Stimulated activated CD8-positive, alpha-beta memory T cell treated with anti-CD3 and anti-CD28 coated beads, Interleukin-4, amount 100 ng/mL, for 24 hours (primary cell): ENCODE data around the gene NAALADL2.

Experiments
- DNase-seq: peaks from one replicate; pipeline ENCODE4 v3.0.0-alpha.2; 2020; ENCODE audit warnings: low read depth

NAALADL2 gene

DNA sequence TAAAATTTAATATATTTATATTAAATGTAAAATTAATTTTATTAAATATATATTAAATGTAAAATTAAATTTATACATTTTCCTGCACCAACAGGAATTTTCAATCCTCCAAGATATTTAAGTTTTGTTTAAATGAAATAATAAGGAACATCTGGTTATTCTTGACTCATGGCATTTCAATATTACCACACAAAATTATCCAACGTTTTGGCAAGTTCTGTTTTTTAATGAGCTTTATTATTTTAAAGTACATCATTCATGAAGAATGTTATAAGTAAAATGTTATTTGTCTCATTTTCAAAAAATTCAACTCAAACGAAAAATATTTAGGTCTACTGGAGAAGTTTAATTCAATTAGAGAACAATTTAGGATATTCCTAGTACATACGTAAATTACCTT, 811.4 kb downstream of the NAALADL2 start:
- no peak for DNase-seq

DNA sequence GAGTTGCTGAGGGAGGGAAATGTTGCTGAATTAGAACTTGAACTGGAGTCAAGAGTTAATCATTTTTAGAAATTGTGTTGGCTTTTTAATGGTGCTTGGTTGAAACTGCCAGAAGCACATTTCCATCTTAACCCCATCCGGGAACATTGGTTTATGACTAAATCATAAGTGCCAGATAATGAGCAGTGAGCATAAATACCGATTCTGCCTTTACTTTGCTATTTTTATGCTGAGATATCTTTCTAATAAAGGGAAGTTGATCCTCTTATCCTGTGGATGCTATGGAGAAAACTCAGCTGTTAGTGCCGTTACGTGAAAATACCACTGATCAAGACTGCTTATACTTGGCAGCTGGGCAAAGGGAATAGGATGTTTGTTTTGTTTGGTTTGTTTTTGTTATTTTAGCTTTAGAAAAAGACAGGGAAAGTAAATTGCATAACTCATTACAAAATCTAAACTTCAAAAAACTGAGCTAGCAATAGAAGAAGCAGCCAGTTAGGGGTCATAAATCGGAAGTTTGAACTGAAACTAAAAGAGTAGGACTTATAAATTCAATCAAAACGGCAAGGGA, 813.1 kb downstream of the NAALADL2 start:
- DNase-seq: no peak

DNA sequence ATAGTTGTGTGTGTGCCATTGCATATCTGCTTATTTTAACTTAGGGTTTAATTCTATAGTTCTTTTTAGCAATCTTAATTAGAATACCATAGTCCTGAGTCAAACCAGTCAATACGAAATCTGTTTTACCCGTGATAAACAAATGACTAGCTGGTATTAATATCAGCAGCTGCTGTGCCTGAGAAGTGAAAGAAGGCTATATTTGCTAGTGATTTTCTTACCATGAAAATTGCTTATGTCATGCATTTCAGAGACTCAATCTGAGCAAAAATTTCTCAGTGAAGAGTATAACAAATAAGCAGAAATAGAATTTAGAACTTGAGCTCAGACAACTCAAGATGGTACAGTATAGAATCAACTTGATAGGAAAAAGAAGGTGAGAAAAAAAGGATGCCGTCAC, 820.4 kb downstream of the NAALADL2 start:
- DNase-seq: no peak

DNA sequence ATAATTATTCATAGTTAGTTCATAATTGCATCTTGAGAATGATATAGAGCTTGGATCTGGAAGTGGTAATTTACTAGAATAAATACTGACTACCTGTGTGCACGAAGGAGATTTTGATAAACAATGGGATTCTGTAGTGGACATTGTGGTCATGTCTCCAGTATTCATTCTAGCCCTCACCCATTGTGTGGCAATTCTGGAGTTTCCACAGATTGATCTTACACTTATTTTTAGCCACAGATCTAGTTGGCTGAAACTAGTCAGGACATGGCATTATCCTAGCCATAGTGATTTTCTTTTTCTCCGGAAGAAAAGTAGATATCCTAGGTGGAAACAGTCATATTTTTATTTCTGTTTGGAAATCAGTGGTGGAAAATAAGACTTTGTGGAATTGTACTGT, 833.1 kb downstream of the NAALADL2 start:
- no peak for DNase-seq

DNA sequence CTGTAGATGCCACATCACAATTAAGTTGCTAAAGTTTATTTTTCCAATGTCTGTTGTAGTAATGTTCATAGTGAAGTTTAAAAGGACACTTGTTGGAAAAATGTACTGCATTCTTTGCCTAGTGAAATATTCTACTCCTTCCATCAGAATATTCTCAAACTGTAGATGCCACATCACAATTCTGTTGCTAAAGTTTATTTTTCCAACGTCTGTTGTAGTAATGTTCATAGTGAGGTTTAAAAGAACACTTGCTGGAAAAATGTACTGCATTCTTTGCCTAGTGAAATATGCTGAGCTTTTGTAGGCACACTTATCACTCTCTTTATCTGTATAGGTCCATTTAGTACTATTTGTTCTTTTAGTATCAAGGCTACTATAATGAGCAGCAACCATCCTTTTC, 836.1 kb downstream of the NAALADL2 start:
- no peak for DNase-seq

DNA sequence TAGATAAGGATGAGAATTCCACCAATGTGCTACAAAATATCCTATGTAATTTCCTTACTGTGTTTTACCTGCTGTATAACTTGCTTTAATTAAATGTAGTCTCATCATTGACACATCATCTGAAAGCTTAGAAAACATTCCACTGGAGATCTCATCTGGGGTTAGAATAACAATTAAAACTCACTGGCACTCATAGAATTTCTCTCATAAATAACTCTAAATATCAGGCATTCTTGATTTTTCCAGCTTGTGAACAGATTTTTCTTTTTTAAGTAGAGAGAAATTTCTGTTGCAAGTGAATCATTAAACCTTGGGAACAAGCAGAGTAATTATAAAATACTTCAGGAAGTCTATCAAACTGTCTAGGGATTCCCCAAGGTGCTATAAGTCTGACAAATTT, 843.8 kb downstream of the NAALADL2 start:
- no peak for DNase-seq

DNA sequence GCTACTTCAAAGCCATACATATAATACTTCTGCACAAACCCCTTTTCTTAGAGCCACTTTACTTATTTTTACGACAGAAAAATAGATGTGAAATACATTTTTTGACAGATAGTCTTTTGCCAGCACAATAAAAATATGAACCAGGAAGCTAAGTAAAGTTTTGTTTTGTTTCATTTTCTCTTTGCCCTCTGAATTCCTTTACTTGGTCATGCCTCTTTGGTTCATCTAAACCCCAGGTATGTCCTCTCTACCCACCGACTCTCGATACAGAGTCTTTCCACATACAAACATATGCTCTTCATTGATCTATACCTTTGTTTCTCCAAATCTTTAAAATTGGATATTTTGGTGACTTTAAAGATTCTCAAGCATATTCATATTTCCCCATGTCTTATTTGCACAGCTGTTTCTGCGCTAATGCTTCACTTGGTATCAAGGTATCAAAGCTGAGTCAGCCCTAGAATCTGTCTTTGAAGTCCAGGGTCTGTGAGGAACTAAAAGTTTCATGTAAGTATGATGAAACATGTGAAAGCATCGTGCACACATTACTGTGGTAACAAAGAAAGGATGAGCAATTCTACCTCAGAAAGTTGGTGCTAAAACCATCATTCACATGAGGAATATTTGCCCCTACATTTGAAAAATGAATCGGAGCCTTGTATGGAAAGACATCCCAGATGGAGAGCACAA, 845.4 kb downstream of the NAALADL2 start:
- DNase-seq: no peak

DNA sequence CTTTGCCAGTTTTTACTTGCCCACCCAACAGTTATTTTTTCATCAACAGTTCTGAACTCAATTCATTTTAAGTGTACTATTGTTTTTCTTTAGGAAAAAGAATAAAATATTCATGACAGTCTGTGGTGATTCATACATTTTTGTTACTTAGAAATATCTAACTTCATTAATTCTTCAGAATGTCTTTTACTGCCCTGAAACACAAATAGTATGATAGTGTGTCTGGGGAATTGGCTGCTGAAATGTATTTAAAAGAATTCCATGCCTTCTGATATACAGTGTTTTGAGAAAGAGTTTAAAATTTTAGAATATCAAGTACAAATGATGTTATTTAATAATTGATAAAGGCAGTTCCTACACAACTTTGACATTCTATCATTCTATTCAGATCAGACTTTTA, 854.1 kb downstream of the NAALADL2 start:
- no peak for DNase-seq

DNA sequence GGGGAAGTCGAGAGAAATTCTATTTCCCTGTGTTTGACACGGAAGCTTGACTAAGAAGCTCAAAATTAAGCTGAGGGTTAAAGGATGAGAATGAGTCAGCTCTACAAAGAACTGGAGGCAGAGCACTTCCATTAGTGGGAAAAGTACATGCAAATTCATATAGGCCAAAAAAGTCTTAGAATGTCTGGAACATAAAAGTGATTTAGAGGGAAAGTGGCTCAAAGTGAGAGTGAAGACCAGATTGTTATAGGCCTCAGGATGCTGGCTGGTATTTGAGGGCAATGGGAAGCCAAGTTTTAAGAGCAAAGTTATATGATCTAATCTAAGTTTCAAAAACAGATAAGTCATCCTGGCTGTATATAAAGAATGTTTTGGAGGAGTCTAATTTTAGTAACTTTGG, 857.3 kb downstream of the NAALADL2 start:
- DNase-seq: no peak

DNA sequence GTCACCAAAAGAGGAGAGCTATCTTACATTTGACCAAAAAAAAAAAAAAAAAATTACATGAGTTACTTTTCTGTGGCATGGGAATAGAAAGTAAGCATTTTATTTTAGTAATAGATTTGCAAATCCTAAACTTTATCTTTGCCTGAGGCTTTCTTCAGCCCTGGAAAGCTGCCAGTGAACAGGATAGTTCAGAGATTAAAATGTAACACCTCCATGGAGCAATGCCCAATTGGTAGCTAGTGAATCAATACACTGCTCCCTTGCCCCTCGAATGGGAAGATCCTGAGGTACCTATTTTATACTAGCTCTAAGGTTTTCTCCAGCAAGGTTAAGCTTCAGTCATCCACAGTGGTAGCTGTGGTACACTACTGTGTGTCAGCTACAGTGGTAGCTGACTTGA, 867.1 kb downstream of the NAALADL2 start:
- no peak for DNase-seq

DNA sequence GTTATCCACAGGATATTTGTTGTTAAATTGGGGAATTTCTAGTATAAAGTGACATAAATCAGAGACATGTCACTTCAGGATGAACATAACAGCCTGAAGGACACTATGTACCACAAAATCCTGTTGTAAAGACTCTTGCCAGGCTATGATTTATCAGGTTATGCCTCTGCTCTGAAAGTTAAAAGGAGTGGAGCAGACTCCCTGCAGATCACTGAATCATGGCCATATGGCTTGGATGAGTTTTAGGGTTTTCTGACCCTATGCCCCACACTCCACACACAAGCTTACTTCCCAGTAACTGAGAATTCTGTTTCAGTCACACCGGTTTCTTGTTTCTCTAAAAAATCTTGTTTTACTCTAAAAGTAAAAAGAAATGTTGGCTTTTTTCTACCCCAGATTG, 869.4 kb downstream of the NAALADL2 start:
- no peak for DNase-seq

DNA sequence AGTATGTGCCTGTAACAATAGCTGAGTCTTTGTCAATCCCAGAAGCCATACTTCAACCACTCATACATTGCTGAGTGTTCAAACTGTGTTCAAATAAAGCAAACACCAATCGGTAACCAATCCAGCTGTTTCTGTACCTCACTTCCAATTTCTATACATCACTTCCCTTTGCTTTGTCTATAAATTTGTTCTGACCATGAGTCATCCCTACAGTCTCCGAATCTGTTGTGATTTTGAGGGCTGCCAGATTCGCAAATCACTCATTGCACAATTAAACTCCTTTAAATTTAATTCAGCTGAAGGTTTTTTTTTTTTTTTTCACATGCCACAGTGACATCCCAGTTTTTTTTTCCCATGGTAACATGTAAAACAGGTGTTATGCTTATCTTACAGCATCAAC, 870.3 kb downstream of the NAALADL2 start:
- DNase-seq: no peak

DNA sequence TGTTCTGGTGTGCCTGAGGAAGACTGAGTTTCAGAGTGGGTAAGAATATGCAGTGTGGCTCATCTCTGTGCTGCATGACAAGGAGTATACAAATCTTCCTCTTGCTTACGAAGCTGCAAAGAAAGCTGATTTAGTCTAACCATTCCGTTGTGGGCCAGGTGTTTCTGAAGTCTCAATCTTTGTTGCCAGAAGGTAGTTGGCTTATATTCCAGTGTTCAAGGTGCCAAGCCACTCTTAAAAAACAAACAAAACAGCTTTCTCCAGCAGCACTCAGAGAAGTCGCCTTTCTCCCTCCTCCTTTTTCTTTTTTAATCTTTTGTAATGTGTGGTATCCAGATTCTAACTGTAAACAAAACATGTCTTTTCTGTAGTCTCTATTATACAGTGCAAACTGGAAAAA, 872.4 kb downstream of the NAALADL2 start:
- no peak for DNase-seq

DNA sequence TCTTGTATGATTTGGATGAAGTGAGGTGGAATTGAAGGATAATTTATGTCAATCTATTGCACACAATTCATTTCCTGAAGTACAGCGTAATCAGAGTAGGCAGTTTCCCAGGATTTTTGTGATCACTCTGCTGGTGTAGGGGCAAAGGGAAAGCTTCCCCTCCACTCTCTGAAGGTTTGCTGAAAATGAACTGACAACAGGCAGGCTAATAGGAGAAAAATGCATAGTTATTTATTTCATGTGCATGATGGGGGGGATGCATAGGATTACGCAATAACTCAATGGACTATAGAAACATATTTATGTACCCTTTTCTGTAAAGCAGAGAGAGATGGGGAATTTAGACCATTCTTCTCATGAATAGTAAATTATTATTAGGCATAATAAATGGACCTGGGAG, 872.9 kb downstream of the NAALADL2 start:
- no peak for DNase-seq

DNA sequence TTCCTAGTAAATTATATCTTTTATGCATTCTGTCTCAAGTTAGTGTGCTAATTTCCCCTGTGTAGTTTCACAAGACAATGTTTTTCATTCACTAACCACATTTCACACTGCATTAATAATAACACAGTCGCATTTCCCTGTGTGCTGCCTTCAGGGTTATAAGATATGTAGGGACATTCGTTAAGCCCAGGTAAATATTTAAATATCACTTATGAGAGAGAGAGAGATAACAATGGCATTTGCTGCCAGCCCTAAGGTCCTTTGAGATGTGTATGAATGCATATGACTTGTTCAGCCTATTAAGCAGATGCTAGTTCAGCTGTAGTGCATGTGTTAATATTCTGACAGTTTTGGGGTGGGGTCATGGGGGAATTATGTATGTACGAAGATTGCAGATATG, 876.7 kb downstream of the NAALADL2 start:
- DNase-seq: no peak

DNA sequence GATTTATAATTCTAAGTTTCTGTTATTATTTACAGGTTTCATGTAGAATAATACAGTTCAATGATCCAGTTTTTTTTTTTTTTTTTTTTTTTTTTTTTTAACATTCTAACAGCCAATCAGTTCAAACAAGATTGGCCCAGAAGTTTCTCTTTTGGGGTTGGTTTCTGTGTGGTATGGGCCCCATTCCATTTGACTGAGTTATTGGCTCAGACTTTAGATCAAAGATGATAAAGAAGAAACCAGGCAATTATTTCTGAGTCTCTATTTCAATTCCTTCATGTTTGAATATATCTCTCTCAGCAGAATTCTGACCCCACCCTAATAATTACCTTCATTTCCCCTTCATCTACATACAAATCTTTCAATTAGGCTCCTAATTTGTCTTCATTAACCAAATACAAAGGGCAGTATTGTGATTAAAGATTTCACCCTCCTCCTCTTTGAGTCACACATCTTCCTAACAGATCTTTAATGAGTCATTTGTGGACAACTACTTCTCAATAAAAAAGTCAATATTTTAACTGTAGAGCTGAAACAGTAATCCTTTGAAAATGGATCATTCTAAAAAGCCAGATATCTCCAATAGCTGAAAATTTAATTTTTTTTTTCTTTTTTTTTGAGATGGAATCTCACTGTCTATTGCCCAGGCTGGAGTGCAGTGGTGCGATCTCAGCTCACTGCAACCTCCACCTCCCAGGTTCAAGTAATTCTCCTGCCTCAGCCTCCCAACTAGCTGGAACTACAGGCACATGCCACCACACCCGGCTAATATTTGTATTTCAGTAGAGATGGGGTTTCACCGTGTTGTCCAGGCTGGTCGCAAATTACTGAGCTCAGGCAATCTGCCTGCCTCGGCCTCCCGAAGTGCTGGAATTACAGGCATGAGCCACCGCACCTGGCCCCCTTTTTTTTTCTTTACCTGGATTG, 878.8 kb downstream of the NAALADL2 start:
- no peak for DNase-seq

DNA sequence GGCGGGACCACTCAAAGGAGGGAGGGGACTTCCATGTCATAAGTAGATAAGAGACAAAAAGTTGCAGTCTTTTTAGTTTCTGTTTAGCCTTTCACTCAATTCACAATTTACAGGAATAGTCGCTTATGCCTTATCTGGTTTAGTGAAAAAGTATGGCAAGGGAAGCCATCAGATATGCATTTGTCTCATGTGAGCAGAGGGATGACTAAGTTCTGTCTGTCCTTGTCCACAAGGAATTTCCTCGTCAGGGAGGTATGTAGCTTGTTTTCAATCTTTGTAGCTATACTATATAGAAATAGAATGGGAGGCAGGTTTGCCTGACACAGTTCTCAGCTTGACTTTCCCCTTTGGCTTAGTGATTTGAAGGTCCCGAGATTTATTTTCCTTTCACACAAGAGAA, 882.8 kb downstream of the NAALADL2 start:
- DNase-seq: no peak

DNA sequence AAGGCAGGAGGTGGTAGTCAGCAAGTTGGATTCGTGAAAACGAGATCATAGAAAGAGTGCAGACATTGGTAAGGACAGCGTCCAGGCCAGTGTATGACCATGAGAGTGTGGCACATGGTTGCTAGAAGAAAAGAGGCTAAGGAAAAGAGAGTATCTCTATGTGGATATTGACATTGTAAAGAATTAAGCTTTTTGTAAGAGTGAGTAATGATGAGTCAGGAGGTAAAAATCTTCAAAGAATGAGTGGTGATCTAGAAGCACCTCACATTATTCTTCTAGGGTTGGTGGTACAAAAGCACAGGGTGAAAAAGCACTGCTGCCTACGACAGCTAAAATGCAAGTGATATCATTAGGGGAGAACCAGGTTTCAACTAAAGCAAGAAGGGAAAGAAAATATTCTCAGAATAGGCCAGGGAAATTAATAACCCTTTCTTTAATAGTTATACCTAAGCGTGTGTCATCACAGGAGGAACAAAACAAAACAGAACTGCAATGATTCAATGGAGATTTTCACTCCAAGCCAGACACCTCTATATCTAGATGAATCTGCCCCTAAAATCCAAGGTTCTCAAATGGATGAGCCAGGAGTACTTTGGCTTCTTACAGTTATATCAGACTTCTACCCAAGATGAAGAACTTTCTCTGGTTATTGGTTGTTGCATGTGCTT, 884.7 kb downstream of the NAALADL2 start:
- no peak for DNase-seq

DNA sequence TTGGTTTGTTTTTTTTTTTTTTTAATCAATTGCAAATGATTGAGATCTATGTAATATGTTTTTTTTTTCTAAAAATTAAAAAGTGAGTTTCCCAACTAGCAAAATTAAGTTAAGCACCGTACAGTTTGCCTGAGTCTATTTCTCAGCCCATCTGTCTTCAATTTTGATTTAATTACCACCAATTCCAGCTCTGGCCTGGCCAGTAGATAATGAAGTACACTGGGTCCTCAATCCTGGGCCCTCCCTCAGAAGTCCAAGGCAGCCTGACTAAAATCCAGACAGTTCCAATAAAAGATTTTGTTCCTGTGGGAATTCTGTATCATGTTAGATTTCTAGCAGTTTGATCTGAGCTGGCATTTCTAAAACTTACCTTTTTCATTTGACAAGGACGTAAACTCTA, 887.2 kb downstream of the NAALADL2 start:
- DNase-seq: no peak

DNA sequence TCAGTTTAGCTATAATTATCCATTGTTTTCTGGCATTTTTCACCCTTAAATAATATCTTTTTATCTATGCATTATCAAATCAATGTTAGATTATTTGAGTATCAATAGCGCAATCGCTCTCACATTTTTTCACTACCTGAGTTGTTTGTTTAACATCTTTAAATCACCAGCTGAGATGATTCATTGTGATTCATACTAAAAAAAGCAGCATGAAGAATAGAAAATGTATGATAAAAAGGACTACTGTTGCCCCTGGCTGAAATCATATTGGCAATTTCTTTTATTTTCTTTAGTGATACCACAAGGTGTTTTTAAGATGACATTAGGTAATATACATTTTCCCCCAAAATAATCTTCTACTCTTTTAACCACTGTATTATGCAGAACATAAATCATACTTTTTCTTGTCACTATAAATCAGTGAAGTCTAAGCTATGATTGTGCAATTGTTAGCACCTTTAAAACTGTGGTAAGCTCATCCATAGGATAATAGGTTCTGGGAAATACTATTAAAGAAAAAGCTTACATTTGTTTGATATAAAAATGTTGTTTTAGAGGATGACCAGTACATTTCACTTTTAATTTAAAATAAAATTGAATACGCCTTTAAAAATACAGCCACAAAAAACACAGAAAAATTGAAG, 889.1 kb downstream of the NAALADL2 start:
- no peak for DNase-seq

DNA sequence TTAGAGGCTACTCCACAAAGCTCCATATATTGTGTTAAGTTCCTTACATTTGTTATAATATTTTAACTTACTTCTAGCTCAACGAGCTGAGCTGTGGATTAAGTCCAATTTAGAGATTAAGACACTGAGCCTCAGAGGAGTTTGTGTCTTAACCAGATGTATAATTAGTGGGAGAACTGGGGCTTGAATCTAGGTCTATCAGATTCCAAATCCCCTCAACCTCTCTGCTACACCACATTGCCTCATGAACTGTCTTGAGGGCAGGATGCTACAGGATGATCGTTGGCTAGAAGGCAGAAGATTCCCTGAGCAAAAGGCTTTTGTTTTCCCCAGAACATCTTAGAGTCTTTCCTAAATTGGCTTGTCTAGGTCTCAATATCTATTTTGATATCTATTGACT, 890.8 kb downstream of the NAALADL2 start:
- no peak for DNase-seq

DNA sequence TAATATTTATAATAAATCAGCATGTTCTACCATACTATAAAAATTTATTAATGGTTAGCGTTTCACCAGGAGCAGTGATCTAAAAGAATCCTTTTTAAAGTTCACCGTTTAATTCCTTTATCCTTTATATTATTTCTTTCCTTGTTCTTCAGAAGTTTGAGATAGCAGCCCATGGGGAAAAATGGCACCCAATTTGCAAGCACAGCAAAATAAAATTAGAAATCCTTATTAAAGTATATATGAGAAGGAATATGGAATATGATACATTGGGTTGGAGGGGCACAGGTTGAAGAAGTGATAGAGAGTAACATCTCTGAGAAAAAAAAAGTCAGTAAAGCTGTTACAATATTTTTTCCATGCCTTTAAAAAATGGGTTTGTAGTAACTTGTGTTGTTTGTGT, 892.0 kb downstream of the NAALADL2 start:
- DNase-seq: no peak
